T-helper 17 cell (primary cell): ENCODE data around the gene RGS9. TPM values are rescaled to one million over a fixed set of nuclear protein-coding genes. Genes with fewer than 3 reads are reported as not detected.
"Not testable (repeated sequence)": the region's sequence is repeated elsewhere in the genome, so short reads cannot be mapped to it uniquely, and the experiment has no call there.

ENCODE experiments used
- ATAC-seq: fragments of 150-1000 bp; cut with Tn5 transposase; 2 replicates; pipeline ENCODE4 v1.10.0; 2021; ENCODE audit warnings: mild to moderate bottlenecking, moderate library complexity
- DNase-seq, 3 donors: peaks; one replicate each; pipeline versions ENCODE4 v3.0.0 to v3.0.0-alpha.2; 2020 to 2021
- H3K9me3 ChIP-seq: one replicate; pipeline ENCODE4 v1.7.0; 2013; ENCODE audit warnings: low read length, mild to moderate bottlenecking; ENCODE audit not compliant: control insufficient read depth, poor library complexity, severe bottlenecking
- H3K27ac Mint-ChIP-seq: one replicate; pipeline ENCODE4 v1.8.0; 2022; ENCODE audit warnings: mild to moderate bottlenecking, moderate library complexity, mixed read lengths
- H3K27me3 Mint-ChIP-seq: one replicate; pipeline ENCODE4 v1.8.0; 2022; ENCODE audit warnings: mixed read lengths
- H3K36me3 Mint-ChIP-seq: one replicate; pipeline ENCODE4 v1.8.0; 2022; ENCODE audit warnings: low read depth, mixed read lengths
- H3K4me1 Mint-ChIP-seq: one replicate; pipeline ENCODE4 v1.8.0; 2022; ENCODE audit warnings: mild to moderate bottlenecking, mixed read lengths
- H3K4me3 Mint-ChIP-seq: one replicate; pipeline ENCODE4 v1.8.0; 2022; ENCODE audit warnings: mild to moderate bottlenecking, moderate library complexity, mixed read lengths
- total RNA-seq, 4 donors: library from RNA in 2 of 4; stranded (reverse) in 2 of 4; gene quantifications; one replicate each; pipeline ENCODE4 v1.2.3 and lab custom pipeline; 2022 to 2026

RGS9 gene
- total RNA-seq, 2 donors from 2014 or later = 1.7 to 4.2 TPM

DNA sequence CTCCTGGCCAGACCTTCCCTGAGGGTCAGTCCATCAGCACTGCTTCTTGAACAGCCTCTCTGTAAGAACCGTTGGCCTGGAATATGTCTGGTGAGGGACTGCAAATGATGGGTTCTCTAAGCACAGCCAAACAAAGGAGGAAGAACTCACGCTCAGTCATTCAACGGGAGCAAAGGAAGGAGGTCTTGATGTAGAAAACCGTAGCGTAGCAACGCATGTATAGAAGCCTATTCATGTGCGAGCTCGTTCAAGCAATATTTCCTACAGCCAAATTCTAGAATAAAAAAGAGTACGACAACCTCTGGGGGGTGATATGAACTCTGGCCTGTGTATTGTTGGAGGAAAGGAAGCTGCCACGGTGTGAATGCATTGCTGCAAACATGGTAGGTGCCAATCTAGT is 64.2 kb downstream of the RGS9 start:
- no peaks in the 10 kb centered on the region for H3K9me3 ChIP-seq
- Mint-ChIP-seq H3K4me1 (peaks cover 4% of the 10 kb centered on the region), H3K27me3 (peaks cover 4% of the 10 kb centered on the region), H3K27ac (no peak overlapping the region), H3K4me3 (no peak overlapping the region), H3K36me3 (no peaks in the 10 kb centered on the region)
- DNase-seq (no peak), ATAC-seq (no peak)

DNA sequence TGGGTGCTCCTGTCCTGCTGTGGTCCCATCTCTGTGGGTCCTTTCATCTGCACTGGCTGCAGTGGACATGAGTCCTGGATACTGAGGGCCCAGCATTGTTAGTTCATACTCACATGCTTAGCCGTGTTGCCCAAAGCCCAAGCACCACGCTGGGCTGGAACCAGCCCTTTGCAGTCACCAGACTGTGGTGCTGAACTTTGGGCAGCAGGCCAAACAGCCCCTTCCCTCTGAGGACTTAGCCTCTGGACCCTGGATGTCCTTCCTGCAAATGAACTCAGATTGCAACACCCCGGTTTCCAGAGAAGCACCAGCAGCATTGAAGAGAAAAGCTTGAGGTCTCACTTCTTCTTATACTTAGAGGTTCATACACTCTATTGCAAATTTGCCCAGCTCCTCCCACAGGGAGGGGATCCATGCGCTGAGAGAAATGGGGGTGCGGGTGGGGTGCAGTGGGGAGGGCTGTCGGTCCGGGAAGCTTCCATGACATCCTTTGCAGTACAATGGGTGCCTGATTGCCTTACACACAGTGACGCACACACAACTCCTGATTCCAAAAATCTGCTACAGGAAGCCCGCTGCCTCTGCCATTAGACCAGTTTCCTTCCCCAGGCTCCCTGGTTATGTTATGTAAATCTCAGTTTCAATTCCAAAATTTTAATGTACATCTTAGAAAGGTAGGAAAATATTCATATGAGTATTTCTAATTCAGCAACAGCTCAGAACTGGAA is 65.8 kb downstream of the RGS9 start:
- no peaks in the 10 kb centered on the region for H3K36me3 Mint-ChIP-seq
- no peak overlapping the region for H3K27ac Mint-ChIP-seq
- peaks cover 4% of the 10 kb centered on the region for H3K27me3 Mint-ChIP-seq
- no peak for DNase-seq
- H3K4me3 Mint-ChIP-seq = no peak overlapping the region
- no peak for ATAC-seq
- peaks cover 4% of the 10 kb centered on the region for H3K4me1 Mint-ChIP-seq
- H3K9me3 ChIP-seq = no peaks in the 10 kb centered on the region

DNA sequence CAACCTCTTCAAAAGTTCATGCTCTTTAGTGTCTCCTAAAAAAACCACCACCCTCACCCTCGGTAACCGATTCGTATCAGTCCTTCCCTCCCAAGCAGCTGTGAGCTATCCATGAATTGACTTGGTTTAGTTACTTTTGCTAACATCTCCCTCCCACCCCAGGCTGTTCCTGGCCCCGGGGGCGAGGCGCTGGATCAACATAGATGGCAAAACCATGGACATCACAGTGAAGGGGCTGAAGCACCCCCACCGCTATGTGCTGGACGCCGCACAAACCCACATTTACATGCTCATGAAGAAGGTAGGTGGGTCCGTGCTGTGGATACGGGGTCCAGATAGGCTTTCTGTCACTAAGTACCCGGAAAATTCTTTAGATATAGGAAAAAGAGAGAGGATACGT is 66.8 kb downstream of the RGS9 start:
- Mint-ChIP-seq H3K27me3 (peaks cover 4% of the 10 kb centered on the region), H3K4me3 (no peak overlapping the region), H3K4me1 (no peaks in the 10 kb centered on the region), H3K36me3 (no peaks in the 10 kb centered on the region), H3K27ac (no peak overlapping the region)
- DNase-seq (no peak), ATAC-seq (no peak)
- no peaks in the 10 kb centered on the region for H3K9me3 ChIP-seq

DNA sequence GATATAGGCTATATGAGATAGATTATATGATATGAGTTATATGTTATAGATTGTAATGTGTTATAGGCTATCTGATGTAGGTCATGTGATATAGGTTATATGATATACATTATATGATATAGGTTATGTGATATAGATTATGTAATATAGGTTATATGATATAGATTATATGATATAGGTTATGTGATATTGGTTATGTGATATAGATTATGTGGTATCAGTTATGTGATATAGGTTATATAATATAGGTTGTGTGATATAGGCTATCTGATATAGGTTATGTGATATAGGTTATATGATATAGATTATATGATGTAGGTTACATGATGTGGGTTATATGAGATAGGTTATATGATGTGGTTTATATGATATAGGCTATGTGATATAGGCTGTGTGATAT is 68.5 kb downstream of the RGS9 start:
- no peak overlapping the region for H3K27ac Mint-ChIP-seq
- H3K4me3 Mint-ChIP-seq = no peak overlapping the region
- H3K36me3 Mint-ChIP-seq = no peaks in the 10 kb centered on the region
- no peaks in the 10 kb centered on the region for H3K9me3 ChIP-seq
- H3K27me3 Mint-ChIP-seq = peaks cover 4% of the 10 kb centered on the region
- ATAC-seq = no peak
- DNase-seq = no peak
- no peaks in the 10 kb centered on the region for H3K4me1 Mint-ChIP-seq

DNA sequence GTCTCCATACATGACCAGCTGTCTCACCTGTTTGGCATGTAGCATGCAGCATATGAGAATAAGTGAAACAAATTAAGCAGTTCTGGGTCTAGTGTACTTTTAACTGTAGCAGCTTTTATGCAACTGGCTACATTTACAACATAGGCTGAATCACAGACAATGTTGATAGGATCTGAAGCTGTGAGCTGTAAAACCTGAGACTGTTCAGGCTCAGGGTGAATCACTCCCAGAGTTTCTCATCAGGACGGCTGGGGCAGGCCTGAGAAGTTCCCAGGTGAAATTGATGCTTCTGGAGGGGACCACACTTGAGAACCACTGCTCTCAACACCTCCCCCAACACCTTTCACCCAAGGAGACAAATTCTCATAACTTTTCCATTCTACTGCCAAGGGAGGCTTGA is 70.3 kb downstream of the RGS9 start:
- not testable (repeated sequence) for H3K9me3 ChIP-seq, H3K27me3 Mint-ChIP-seq, H3K4me3 Mint-ChIP-seq, H3K36me3 Mint-ChIP-seq, ATAC-seq, H3K4me1 Mint-ChIP-seq, DNase-seq, H3K27ac Mint-ChIP-seq

DNA sequence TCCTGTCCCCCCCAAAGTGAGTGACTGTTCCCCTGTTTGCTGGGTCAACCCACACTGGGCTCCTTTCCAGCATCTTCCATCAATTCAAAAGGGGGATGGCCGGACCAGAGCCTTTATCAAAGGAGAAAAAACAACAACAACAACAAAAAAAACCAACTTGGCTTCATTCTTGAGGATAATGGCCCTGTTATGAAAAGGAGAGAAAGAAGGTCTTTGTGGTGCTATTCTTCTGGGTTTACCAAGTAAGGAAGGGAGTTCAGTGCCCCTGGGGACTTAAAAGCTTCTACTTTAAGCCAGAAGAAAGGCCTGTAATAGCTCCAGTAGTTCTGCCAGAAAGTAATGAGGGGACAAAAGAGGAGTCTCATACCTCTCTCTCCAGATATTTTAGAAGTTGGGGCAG is 71.5 kb downstream of the RGS9 start:
- ATAC-seq = no peak

DNA sequence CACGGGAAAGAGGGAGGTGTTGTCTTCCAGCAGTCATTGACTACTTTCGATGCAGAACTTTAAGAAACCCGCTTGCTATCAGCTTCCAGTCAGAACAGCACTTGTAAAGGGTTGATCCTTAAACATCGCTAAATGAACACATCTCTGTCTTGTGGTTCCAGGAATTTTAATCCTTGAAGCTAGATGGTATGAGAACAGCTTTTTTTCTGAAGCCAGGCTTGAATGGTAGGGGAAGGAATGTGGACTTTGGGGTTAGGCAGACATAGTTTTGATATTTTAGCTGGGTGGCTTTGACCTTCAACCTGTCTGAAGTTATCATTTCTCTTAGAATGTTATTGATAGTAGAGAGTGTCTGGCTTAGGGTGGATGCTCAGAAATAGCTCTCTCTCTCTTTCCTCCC is 81.1 kb downstream of the RGS9 start:
- no peak for DNase-seq
- Mint-ChIP-seq H3K36me3 (peaks cover 8% of the 10 kb centered on the region), H3K4me3 (no peak overlapping the region), H3K27ac (no peak overlapping the region), H3K4me1 (peaks cover 5% of the 10 kb centered on the region), H3K27me3 (peaks cover 40% of the 10 kb centered on the region)
- H3K9me3 ChIP-seq = no peaks in the 10 kb centered on the region
- no peak for ATAC-seq

More for the DNA sequence above, 71.5 kb downstream of the RGS9 start:
- peaks cover 6% of the 10 kb centered on the region for H3K27me3 Mint-ChIP-seq
- DNase-seq = no peak
- no peak overlapping the region for H3K27ac Mint-ChIP-seq
- peaks cover 4% of the 10 kb centered on the region for H3K4me1 Mint-ChIP-seq
- no peak overlapping the region for H3K4me3 Mint-ChIP-seq
- H3K36me3 Mint-ChIP-seq = peaks cover 3% of the 10 kb centered on the region
- no peaks in the 10 kb centered on the region for H3K9me3 ChIP-seq

DNA sequence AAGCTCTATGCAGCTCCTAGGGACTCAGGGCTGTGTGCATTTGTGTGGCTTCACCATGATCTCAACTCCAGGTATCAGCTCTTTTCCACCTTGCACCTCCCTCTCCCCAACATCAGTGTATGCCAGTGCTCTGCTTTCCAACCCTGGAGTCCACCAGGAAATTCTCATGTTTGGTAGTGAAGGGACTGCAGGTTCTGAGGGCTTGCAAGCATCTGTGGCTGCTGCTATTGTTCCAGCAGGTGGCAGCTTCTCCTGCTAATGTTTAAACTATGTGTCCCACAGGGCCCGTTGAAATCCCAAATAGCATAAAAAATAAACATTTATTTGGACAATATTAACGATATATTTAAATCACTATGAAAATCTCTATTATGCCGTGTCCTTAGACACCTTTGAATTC is 82.0 kb downstream of the RGS9 start:
- peaks cover 8% of the 10 kb centered on the region for H3K36me3 Mint-ChIP-seq
- H3K4me1 Mint-ChIP-seq = peaks cover 3% of the 10 kb centered on the region
- ATAC-seq (no peak), DNase-seq (no peak)
- no peak overlapping the region for H3K27ac Mint-ChIP-seq
- H3K9me3 ChIP-seq = no peaks in the 10 kb centered on the region
- no peak overlapping the region for H3K4me3 Mint-ChIP-seq
- H3K27me3 Mint-ChIP-seq = peaks cover 38% of the 10 kb centered on the region

DNA sequence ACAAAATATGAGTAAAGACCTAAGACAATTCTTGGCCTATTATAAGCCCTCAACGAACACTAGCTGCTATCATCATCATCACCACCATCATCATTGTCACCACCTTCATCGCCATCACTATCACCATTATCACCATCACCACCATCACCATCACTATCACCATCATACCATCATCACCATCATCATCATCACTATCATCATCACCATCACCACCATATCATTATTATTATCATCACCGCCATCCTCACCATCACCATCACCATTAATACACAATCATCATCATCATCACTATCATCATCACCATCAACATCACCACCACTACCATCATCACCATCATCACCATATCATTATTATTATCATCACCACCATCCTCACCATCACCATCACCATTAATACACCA is 82.5 kb downstream of the RGS9 start:
- no peak overlapping the region for H3K4me3 Mint-ChIP-seq
- no peaks in the 10 kb centered on the region for H3K9me3 ChIP-seq
- H3K27me3 Mint-ChIP-seq = peaks cover 32% of the 10 kb centered on the region
- peaks cover 8% of the 10 kb centered on the region for H3K36me3 Mint-ChIP-seq
- ATAC-seq (no peak), DNase-seq (no peak)
- H3K4me1 Mint-ChIP-seq = no peaks in the 10 kb centered on the region
- no peak overlapping the region for H3K27ac Mint-ChIP-seq

DNA sequence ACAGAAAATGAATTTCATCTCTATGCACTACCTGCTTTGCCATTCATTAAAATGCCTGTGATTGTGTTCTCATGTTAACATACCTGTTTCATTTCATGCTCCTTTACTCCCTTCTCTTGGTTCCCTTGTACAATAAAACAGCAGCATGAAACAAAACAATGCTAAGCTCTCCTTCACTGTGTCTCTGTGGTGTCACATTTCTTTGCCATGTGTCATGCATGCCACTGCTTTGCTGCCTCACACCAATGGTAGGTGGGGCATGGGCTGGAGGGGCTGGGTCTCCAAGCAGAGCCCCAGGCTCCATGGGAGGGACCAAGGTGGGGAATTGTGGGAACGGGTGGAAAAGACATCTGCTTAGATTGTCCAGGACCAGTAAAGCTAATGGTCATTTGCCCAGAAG is 83.6 kb downstream of the RGS9 start:
- no peak overlapping the region for H3K27ac Mint-ChIP-seq
- no peak overlapping the region for H3K4me3 Mint-ChIP-seq
- ATAC-seq (no peak), DNase-seq (no peak)
- H3K9me3 ChIP-seq = no peaks in the 10 kb centered on the region
- H3K27me3 Mint-ChIP-seq = peaks cover 23% of the 10 kb centered on the region
- peaks cover 8% of the 10 kb centered on the region for H3K36me3 Mint-ChIP-seq
- H3K4me1 Mint-ChIP-seq = no peaks in the 10 kb centered on the region

DNA sequence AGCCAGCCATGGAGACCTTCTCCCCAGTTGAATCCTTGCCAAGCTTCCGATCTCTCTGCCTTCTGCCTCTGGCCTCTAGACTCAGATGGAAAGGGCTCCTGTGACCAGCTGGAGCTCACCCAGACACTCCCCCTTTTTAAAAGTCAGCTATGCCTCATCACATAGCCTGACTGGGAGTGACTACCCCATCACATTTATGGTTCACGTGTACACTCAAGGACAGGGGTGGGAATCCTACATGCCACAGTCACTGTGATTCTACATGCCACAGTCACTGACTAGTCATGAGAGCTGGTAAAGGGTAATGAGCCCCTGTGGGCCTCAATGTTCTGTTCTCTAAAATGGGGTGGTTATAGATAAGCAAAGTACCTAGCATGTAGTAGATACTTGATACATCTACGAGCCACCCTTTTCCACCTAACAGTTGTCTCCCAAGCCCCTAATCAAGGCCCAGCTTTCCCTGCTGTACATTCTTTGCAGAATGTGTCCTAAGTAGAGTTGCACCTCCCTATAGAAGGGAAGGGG is 85.1 kb downstream of the RGS9 start:
- ATAC-seq (no peak), DNase-seq (no peak)
- H3K4me1 Mint-ChIP-seq = peaks cover 3% of the 10 kb centered on the region
- H3K27ac Mint-ChIP-seq = no peak overlapping the region
- H3K27me3 Mint-ChIP-seq = peaks cover 11% of the 10 kb centered on the region
- no peak overlapping the region for H3K4me3 Mint-ChIP-seq
- peaks cover 4% of the 10 kb centered on the region for H3K36me3 Mint-ChIP-seq
- no peaks in the 10 kb centered on the region for H3K9me3 ChIP-seq

DNA sequence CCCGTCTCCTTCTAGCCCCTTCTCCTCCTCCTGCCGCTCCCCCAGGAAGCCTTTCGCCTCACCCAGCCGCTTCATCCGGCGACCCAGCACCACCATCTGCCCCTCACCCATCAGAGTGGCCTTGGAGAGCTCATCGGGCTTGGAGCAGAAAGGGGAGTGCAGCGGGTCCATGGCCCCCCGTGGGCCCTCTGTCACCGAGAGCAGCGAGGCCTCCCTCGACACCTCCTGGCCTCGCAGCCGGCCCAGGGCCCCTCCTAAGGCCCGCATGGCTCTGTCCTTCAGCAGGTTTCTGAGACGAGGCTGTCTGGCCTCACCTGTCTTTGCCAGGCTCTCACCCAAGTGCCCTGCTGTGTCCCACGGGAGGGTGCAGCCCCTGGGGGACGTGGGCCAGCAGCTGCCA is 87.9 kb downstream of the RGS9 start:
- Mint-ChIP-seq H3K27me3 (peaks cover 3% of the 10 kb centered on the region), H3K4me3 (no peak overlapping the region), H3K4me1 (peaks cover 24% of the 10 kb centered on the region), H3K27ac (no peak overlapping the region), H3K36me3 (no peaks in the 10 kb centered on the region)
- no peaks in the 10 kb centered on the region for H3K9me3 ChIP-seq
- ATAC-seq (no peak), DNase-seq (no peak)

DNA sequence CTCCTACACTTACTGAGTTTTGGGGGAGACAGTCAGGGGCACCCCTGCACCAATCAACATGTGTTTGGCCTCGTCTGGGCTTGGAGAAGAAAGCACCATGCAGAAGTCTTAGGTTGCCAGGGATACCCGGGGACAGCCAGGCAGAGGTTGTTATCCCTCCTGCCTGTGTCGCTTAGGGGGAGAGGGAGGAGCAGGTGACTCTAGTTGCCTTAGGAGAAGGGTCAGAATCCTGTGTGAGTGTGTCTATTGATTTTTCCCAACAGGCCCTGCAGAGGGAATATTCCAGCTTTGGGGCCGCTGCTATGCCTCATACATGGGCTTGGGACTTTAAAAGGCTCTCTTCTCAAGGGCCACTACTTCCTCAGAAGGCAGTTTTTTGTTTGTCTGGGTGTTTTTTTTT is 89.1 kb downstream of the RGS9 start:
- no peaks in the 10 kb centered on the region for H3K9me3 ChIP-seq
- Mint-ChIP-seq H3K27me3 (peaks cover 4% of the 10 kb centered on the region), H3K4me1 (peaks cover 26% of the 10 kb centered on the region), H3K4me3 (no peak overlapping the region), H3K36me3 (no peaks in the 10 kb centered on the region), H3K27ac (no peak overlapping the region)
- no peak for DNase-seq
- ATAC-seq = no peak

DNA sequence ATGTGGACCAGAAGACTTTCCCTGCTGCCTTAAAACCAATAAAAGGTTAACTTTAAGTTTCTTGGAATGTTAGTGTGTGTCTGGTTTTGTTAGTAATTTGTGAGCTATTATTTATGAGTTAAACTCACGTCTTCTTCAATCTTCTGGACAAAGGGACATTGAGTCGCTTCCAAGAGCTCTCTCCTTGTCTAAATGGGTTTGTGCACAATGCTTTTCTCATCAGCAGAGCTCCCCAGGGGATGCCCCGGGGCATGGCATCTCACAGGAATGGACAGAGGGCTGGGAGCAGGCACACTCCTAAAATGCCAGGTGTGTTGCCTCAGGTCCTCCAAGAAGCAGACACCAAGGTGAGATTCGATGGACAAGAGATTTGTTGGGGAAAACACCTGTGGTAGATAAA is 90.5 kb downstream of the RGS9 start:
- no peak for DNase-seq
- Mint-ChIP-seq H3K4me3 (no peak overlapping the region), H3K27me3 (peaks cover 8% of the 10 kb centered on the region), H3K36me3 (no peaks in the 10 kb centered on the region), H3K27ac (no peak overlapping the region), H3K4me1 (peaks cover 30% of the 10 kb centered on the region)
- ATAC-seq = no peak
- no peaks in the 10 kb centered on the region for H3K9me3 ChIP-seq
